H1 (cell line): Measurements from ENCODE around the gene CERT1.

Experiments used
- EZH2 ChIP-seq: fragments of 200-600 bp; sonication (generic); IDR thresholded peaks from 2 replicates; pipeline ENCODE4 v1.7.1; 2012; ENCODE audit warnings: low read depth, mild to moderate bottlenecking, moderate library complexity, low read length, inconsistent platforms; ENCODE audit not compliant: severe bottlenecking
- JUND ChIP-seq: IDR thresholded peaks from 2 replicates; pipeline ENCODE4 v1.6.1; 2011; ENCODE audit warnings: mild to moderate bottlenecking, improper control_type of control experiment, low read length
- POLR2A ChIP-seq, 2 experiments: IDR thresholded peaks; 1 replicate in 1 of 2; 2 replicates in 1 of 2; pipeline ENCODE4 v1.6.1; 2011; ENCODE audit warnings: low read depth in 2 of 2, low read length in 2 of 2, mild to moderate bottlenecking in 2 of 2; ENCODE audit errors: control extremely low read depth in 1 of 2
- POLR2AphosphoS5 ChIP-seq: IDR thresholded peaks from 2 replicates; pipeline ENCODE4 v1.6.1; 2011; ENCODE audit warnings: low read depth, low read length
- RNF2 ChIP-seq: fragments of 200-900, 300-1000 bp; sonication (generic); IDR thresholded peaks from 2 replicates; pipeline ENCODE4 v1.7.1; 2016; ENCODE audit warnings: borderline replicate concordance, low read depth, mild to moderate bottlenecking, antibody characterized with exemption, low read length; ENCODE audit not compliant: poor library complexity, severe bottlenecking; ENCODE audit errors: missing control alignments
- TAF1 ChIP-seq: IDR thresholded peaks from 2 replicates; pipeline ENCODE4 v1.6.1; 2011; ENCODE audit warnings: mild to moderate bottlenecking, low read depth, low read length
- YY1 ChIP-seq: IDR thresholded peaks from 2 replicates; pipeline ENCODE4 v1.6.1; 2011; ENCODE audit warnings: low read depth, mild to moderate bottlenecking, low read length
- TF ChIP-seq, protein P1 (sequence below), 3 experiments: IDR thresholded peaks; 1 replicate in 2 of 3; 2 replicates in 1 of 3; pipeline versions ENCODE4 v1.5.1 to v1.6.1; 2011; ENCODE audit warnings: low read length in 3 of 3, mild to moderate bottlenecking in 3 of 3, inconsistent platforms in 2 of 3, low read depth in 1 of 3, moderate library complexity in 1 of 3; ENCODE audit not compliant: insufficient read depth in 1 of 3; ENCODE audit errors: control extremely low read depth in 1 of 3

DNA sequence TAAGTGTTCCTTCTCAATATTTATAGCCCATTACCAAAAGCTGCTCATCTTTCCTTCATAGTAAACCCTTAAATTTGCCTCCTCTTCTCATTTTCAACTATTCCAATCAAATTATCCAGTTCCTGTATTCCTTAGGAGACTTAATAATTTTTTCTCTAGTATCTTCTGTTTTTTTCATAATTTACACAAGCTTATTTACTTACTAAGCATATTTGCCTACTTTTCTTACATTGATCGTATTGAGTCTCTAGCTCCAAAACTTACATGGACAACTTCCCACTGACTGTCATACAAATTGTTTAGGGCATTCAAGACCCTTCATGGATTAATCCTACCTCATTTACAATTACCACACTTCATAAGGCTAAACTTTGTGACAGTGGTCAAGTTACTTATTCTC is 3.6 kb downstream of the CERT1 start:
- TF ChIP-seq POLR2AphosphoS5 (no peak), YY1 (no peak), JUND (no peak), RNF2 (no peak), TAF1 (no peak), EZH2 (no peak), POLR2A (IDR thresholded peaks at IDR 0.05; ENCODE audit: control extremely low read depth in 1 of 2, low read depth in 2 of 2, low read length in 2 of 2) (no peak)
- TF ChIP-seq, protein P1, sequence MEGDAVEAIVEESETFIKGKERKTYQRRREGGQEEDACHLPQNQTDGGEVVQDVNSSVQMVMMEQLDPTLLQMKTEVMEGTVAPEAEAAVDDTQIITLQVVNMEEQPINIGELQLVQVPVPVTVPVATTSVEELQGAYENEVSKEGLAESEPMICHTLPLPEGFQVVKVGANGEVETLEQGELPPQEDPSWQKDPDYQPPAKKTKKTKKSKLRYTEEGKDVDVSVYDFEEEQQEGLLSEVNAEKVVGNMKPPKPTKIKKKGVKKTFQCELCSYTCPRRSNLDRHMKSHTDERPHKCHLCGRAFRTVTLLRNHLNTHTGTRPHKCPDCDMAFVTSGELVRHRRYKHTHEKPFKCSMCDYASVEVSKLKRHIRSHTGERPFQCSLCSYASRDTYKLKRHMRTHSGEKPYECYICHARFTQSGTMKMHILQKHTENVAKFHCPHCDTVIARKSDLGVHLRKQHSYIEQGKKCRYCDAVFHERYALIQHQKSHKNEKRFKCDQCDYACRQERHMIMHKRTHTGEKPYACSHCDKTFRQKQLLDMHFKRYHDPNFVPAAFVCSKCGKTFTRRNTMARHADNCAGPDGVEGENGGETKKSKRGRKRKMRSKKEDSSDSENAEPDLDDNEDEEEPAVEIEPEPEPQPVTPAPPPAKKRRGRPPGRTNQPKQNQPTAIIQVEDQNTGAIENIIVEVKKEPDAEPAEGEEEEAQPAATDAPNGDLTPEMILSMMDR (IDR thresholded peaks at IDR 0.05; ENCODE audit: control extremely low read depth in 1 of 3, insufficient read depth in 1 of 3, low read depth in 1 of 3, low read length in 3 of 3) = no peak
